ENCODE data around the gene ARHGEF39.
"Not testable (repeated sequence)": the region's sequence is repeated elsewhere in the genome, so short reads cannot be mapped to it uniquely, and the experiment has no call there.

The ARHGEF39 gene

GRCh38 chr9:35618325-35618727 is 46.7 kb downstream of the ARHGEF39 start, which contains the start of gene CD72:
CD72 (minus strand) TSS chr9:35618413; CDS start chr9:35618303, 110 bp downstream.
- DNase-seq (ENCODE audit: low spot score): no peak

GRCh38 chr9:35617548-35617947 is 47.4 kb downstream of the ARHGEF39 start:
- DNase-seq (ENCODE audit: low spot score): no peak

- DNase-seq (ENCODE audit: low spot score): peak; percentile 67
Measured at GRCh38 chr9:35616681-35617459, 48.1 kb downstream of the ARHGEF39 start.

GRCh38 chr9:35615981-35616680 is 48.9 kb downstream of the ARHGEF39 start:
- no peak for DNase-seq (ENCODE audit: low spot score)

GRCh38 chr9:35612843-35613242 is 52.2 kb downstream of the ARHGEF39 start:
- DNase-seq (ENCODE audit: low spot score): no peak

DNA sequence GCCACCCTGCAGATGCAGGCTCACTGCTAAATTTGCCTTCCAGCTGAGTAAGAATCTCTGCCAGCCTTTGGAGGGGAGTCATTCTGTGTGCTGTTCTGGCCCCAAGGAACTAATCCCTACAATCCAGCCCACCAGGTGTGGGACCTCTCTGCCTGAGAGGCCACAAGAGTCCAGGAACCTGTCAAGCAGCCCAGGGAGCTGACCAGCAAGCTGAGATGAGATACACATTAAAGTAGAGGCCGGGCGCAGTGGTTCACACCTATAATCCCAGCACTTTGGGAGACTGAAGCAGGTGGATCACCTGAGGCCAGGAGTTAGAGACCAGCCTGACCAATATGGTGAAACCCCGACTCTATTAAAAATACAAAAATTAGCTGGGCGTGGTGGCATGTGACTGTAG is 52.9 kb downstream of the ARHGEF39 start:
- not testable (repeated sequence) for DNase-seq (ENCODE audit: low spot score)

DNA sequence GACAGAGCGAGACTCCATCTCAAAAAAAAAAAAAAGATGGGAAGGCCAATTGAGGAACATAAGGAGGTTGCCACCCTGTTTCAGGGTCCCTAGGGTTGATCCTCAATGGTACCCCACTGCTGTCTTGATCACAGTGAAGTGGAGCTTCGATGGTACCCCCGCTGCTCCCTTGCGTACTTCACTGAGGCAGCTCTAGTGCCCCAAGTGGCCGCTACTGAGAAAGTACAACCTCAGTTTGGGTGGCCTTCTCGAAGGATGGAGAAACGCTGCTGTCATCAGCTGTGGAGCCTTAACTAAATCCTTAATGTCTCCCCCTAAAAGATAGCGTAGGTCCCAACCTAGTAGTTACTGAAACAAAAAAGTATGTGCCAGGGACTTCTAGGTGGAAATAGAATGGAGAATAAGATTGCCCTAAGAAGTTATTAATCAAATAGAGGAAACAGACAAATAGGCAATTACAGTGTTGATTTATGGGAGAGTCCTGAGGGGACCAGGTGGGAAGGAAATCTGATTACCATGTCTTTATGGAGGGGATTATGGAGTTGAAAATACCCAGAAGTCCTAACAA is 53.7 kb downstream of the ARHGEF39 start:
- DNase-seq (ENCODE audit: low spot score): peak; percentile 51

DNA sequence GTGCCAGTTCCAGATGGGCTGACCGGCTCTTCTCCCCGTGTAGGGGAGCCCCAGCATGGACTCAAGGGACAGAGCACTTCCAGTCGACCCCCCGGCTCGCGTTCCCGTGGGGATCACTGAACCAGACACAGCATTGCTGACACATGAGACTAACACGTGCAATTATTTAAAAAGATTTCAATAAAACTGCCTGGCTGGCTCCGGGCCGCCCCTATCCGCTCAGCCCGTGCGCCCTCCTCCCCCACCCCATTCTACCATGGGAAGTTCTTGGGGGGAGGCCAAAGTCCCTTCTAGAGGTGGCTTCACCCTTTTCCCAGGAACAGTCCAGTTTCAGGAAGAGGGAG is 55.2 kb downstream of the ARHGEF39 start:
- DNase-seq (ENCODE audit: low spot score): no peak

Data from activated CD4-positive, alpha-beta T cell treated with anti-CD3 and anti-CD28 coated beads, Interleukin-2, Interleukin-4, amounts not matched to agents 100 ng/mL and 50 ng/mL, durations not matched to agents 16 hours and 8 hours (primary cell).